OCI-LY1 (cell line): ENCODE results near the gene COA1.

Source experiments
- H2AFZ ChIP-seq: fragments of 200-600 bp; sonication (generic), shearing (Covaris generic); 2 replicates; pipeline ENCODE4 v1.6.0; 2014; ENCODE audit warnings: antibody characterized with exemption, mild to moderate bottlenecking, low read length
- H3F3A ChIP-seq: fragments of 200-600 bp; sonication (generic), shearing (Covaris generic); 2 replicates; pipeline ENCODE4 v1.6.0; 2014; ENCODE audit warnings: mild to moderate bottlenecking, antibody characterized with exemption, low read length, moderate library complexity; ENCODE audit not compliant: insufficient read depth
- H3K27ac ChIP-seq: fragments of 200-600 bp; sonication (generic); 2 replicates; pipeline ENCODE4 v1.5.1; 2014; ENCODE audit warnings: low read length, mixed run types, mild to moderate bottlenecking, low read depth; ENCODE audit not compliant: poor library complexity, severe bottlenecking
- H3K27me3 ChIP-seq: fragments of 200-600 bp; sonication (generic); 2 replicates; pipeline ENCODE4 v1.6.0; 2014; ENCODE audit warnings: antibody characterized with exemption, mild to moderate bottlenecking, low read length, moderate library complexity; ENCODE audit not compliant: insufficient read depth
- H3K36me3 ChIP-seq: fragments of 200-600 bp; sonication (generic); 2 replicates; pipeline ENCODE4 v1.6.1; 2014; ENCODE audit warnings: mild to moderate bottlenecking, antibody characterized with exemption, low read length, moderate library complexity, mixed read lengths; ENCODE audit not compliant: insufficient read depth
- H3K4me1 ChIP-seq: fragments of 200-600 bp; sonication (generic); 2 replicates; pipeline ENCODE4 v1.5.1; 2014; ENCODE audit warnings: mild to moderate bottlenecking, low read length, moderate library complexity; ENCODE audit not compliant: insufficient read depth, severe bottlenecking
- H3K4me2 ChIP-seq: fragments of 200-600 bp; sonication (generic), shearing (Covaris generic); 2 replicates; pipeline ENCODE4 v1.6.1; 2014; ENCODE audit warnings: low read length
- H3K4me3 ChIP-seq: fragments of 200-600 bp; sonication (generic); 2 replicates; pipeline ENCODE4 v1.5.1; 2014; ENCODE audit warnings: low read length, low read depth, mild to moderate bottlenecking, mixed read lengths; ENCODE audit not compliant: poor library complexity, severe bottlenecking
- H3K79me2 ChIP-seq: fragments of 200-600 bp; shearing (Covaris generic); 2 replicates; pipeline ENCODE4 v1.6.1; 2016; ENCODE audit warnings: mixed run types, low read length, mixed read lengths; ENCODE audit not compliant: insufficient read depth
- H3K9ac ChIP-seq: fragments of 200-600 bp; sonication (generic), shearing (Covaris generic); 2 replicates; pipeline ENCODE4 v1.6.1; 2014; ENCODE audit warnings: mild to moderate bottlenecking, low read length, mixed read lengths
- H3K9me2 ChIP-seq: fragments of 200-600 bp; sonication (generic), shearing (Covaris generic); 2 replicates; pipeline ENCODE4 v1.6.1; 2014; ENCODE audit warnings: low read depth, mild to moderate bottlenecking, low read length, mixed read lengths
- H3K9me3 ChIP-seq: fragments of 200-600 bp; shearing (Covaris generic); 2 replicates; pipeline ENCODE4 v1.6.1; 2014; ENCODE audit warnings: low read length, mixed read lengths
- H4K20me1 ChIP-seq: fragments of 200-600 bp; sonication (generic), shearing (Covaris generic); 2 replicates; pipeline ENCODE4 v1.6.0; 2016; ENCODE audit warnings: mild to moderate bottlenecking, low read length; ENCODE audit not compliant: insufficient read depth
- EZH2 ChIP-seq: fragments of 200-600 bp; sonication (generic), shearing (Covaris generic); IDR thresholded peaks from 2 replicates; pipeline ENCODE4 v1.8.0; 2017; ENCODE audit warnings: borderline replicate concordance, mixed run types, mild to moderate bottlenecking, antibody characterized with exemption, low read length, moderate library complexity, mixed read lengths
- TF ChIP-seq, protein P1 (sequence below): fragments of 200-600 bp; sonication (generic), shearing (Covaris generic); IDR thresholded peaks from 2 replicates; pipeline ENCODE4 v1.5.1; 2017; ENCODE audit warnings: mild to moderate bottlenecking, antibody characterized with exemption, low read length, moderate library complexity, mixed read lengths

Gene COA1

DNA sequence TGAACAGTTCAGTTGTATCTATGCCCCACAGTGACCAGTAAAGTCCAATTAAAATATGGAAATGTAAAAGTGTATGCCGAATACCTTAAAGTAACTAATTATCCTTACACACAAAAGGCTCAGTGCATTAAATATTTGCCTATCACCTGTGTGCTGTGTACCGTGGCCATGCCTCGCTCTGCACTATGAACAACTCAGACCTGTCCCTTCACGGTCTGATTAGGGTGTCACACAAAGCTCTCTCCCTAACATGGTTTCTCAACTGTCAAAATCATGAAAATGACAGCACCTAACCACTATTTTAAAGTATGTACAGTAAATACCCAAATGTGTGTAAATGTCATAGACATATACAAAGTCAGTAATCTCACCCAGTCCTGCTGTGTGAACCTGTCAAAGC, 103.3 kb downstream of the COA1 start:
- H3K4me3 ChIP-seq, result peak overlapping the region; percentile 2

DNA sequence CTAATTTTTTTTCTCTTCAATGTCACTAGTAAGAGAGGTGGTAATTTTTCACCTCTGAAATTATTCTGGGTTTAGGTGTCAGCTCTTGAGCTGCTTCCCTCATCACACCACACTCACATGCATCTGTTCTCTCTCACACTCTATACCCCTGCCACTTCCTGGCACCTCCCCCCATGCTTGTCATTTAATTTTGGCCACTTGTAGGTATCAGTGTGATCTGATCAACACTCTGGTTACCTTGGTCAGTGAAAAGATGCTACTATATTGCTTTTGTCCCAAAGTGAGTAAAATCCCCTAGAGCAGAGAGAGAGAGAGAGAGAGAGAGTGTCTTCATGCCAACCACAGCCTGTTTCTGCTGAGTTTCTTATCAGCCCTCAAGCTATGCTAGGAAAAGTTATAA, 103.9 kb downstream of the COA1 start:
- peaks cover 22% of the 10 kb centered on the region for H3K79me2 ChIP-seq
- H3K4me3 ChIP-seq, result peak overlapping the region; percentile 2
- no peaks in the 10 kb centered on the region for H3K27me3 ChIP-seq
- H3K9ac ChIP-seq, result peak overlapping the region; percentile 18; the same call in 1 of the 2 replicates
- H3K9me2 ChIP-seq, result no peaks in the 10 kb centered on the region
- no peaks in the 10 kb centered on the region for H4K20me1 ChIP-seq
- H3K27ac ChIP-seq, result peak overlapping the region; percentile 85
- H3K36me3 ChIP-seq, result peaks cover 94% of the 10 kb centered on the region
- H3K4me1 ChIP-seq, result peaks cover 99% of the 10 kb centered on the region
- 0 out of 2 replicates have a peak, but pooled peaks cover 5% of the 10 kb centered on the region for H3F3A ChIP-seq
- no peaks in the 10 kb centered on the region for H3K9me3 ChIP-seq
- peak overlapping the region; percentile 39; the same call in 1 of the 2 replicates for H3K4me2 ChIP-seq
- no peak overlapping the region for H2AFZ ChIP-seq
- TF ChIP-seq, protein P1, sequence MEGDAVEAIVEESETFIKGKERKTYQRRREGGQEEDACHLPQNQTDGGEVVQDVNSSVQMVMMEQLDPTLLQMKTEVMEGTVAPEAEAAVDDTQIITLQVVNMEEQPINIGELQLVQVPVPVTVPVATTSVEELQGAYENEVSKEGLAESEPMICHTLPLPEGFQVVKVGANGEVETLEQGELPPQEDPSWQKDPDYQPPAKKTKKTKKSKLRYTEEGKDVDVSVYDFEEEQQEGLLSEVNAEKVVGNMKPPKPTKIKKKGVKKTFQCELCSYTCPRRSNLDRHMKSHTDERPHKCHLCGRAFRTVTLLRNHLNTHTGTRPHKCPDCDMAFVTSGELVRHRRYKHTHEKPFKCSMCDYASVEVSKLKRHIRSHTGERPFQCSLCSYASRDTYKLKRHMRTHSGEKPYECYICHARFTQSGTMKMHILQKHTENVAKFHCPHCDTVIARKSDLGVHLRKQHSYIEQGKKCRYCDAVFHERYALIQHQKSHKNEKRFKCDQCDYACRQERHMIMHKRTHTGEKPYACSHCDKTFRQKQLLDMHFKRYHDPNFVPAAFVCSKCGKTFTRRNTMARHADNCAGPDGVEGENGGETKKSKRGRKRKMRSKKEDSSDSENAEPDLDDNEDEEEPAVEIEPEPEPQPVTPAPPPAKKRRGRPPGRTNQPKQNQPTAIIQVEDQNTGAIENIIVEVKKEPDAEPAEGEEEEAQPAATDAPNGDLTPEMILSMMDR, result no peak
- no peak for TF ChIP-seq EZH2

More for the DNA sequence above, 103.3 kb downstream of the COA1 start:
- no peak overlapping the region for H2AFZ ChIP-seq
- peaks cover 22% of the 10 kb centered on the region for H3K79me2 ChIP-seq
- H3K27me3 ChIP-seq, result no peaks in the 10 kb centered on the region
- TF ChIP-seq, protein P1, result no peak
- no peaks in the 10 kb centered on the region for H3K9me3 ChIP-seq
- H3K9ac ChIP-seq, result peak overlapping the region; percentile 18; the same call in 1 of the 2 replicates
- H4K20me1 ChIP-seq, result no peaks in the 10 kb centered on the region
- H3K9me2 ChIP-seq, result no peaks in the 10 kb centered on the region
- peaks cover 98% of the 10 kb centered on the region for H3K4me1 ChIP-seq
- peaks cover 95% of the 10 kb centered on the region for H3K36me3 ChIP-seq
- H3K27ac ChIP-seq, result peak overlapping the region; percentile 85
- H3K4me2 ChIP-seq, result peak overlapping the region; percentile 39; the same call in 1 of the 2 replicates
- 0 out of 2 replicates have a peak, but pooled peaks cover 5% of the 10 kb centered on the region for H3F3A ChIP-seq

DNA sequence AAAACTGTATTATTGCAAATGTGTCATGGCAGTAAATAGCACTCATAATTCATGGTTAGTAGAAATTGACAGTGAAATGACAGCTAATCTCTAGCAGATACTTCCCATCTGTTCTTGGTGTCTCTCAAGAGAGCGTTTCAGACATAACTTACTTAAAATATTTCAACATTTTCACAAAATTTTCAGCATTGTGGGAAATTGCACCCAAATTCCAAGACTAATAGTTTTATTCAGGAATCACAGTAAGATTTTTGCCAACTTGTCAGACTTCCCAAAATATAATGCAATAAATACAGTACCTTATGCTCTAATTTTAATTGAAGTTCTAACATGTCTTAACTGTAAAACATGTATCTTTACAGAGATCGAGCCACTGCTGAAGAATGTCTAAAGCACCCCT, 105.2 kb downstream of the COA1 start:
- no peaks in the 10 kb centered on the region for H4K20me1 ChIP-seq
- no peaks in the 10 kb centered on the region for H3K27me3 ChIP-seq
- peak overlapping the region; percentile 18; the same call in 1 of the 2 replicates for H3K9ac ChIP-seq
- no peaks in the 10 kb centered on the region for H3K9me3 ChIP-seq
- peaks cover 99% of the 10 kb centered on the region for H3K4me1 ChIP-seq
- H3K9me2 ChIP-seq, result no peaks in the 10 kb centered on the region
- TF ChIP-seq, protein P1, result no peak
- TF ChIP-seq EZH2, result no peak
- H2AFZ ChIP-seq, result no peak overlapping the region
- peaks cover 22% of the 10 kb centered on the region for H3K79me2 ChIP-seq
- peak overlapping the region; percentile 85 for H3K27ac ChIP-seq
- H3F3A ChIP-seq, result 0 out of 2 replicates have a peak, but pooled peaks cover 5% of the 10 kb centered on the region
- no peak overlapping the region for H3K4me3 ChIP-seq
- H3K4me2 ChIP-seq, result peak overlapping the region; percentile 39
- peaks cover 94% of the 10 kb centered on the region for H3K36me3 ChIP-seq
